Activated CD4-positive, alpha-beta T cell treated with anti-CD3 and anti-CD28 coated beads for 36 hours (primary cell): ENCODE measurements around the gene DOC2B. TPM values are rescaled to one million over a fixed set of nuclear protein-coding genes. Genes with fewer than 3 reads are reported as not detected.
A peak's percentile ranks its signal among the peaks of the same experiment; 100 is the strongest.
"Not testable (repeated sequence)": the region's sequence is repeated elsewhere in the genome, so short reads cannot be mapped to it uniquely, and the experiment has no call there.

Experiments
- ATAC-seq: fragments of 200-7000 bp; cut with Tn5 transposase; one replicate; pipeline ENCODE4 v1.10.0; 2021; ENCODE audit warnings: mild to moderate bottlenecking, moderate library complexity
- CTCF ChIA-PET: fragments of 350-600 bp; sonication (Branson Sonifier 250); formaldehyde crosslinking; loops from one replicate; lab custom pipeline; 2021; ENCODE audit warnings: antibody characterized with exemption; lab: Charles Lee
- POLR2A ChIA-PET: fragments of 350-600 bp; sonication (Branson Sonifier 250); formaldehyde crosslinking; loops from one replicate; lab custom pipeline; 2021; ENCODE audit warnings: antibody characterized with exemption, inconsistent platforms; lab: Charles Lee
- DNase-seq: peaks from one replicate; pipeline ENCODE4 v3.0.0-alpha.2; 2020
- H3K27ac Mint-ChIP-seq: one replicate; pipeline ENCODE4 v1.8.0; 2021; ENCODE audit warnings: mixed read lengths
- H3K27me3 Mint-ChIP-seq: one replicate; pipeline ENCODE4 v1.8.0; 2021; ENCODE audit warnings: mixed read lengths
- H3K36me3 Mint-ChIP-seq: one replicate; pipeline ENCODE4 v1.8.0; 2021; ENCODE audit warnings: low read depth, mixed read lengths
- H3K4me1 Mint-ChIP-seq: one replicate; pipeline ENCODE4 v1.8.0; 2021; ENCODE audit warnings: mixed read lengths
- H3K4me3 Mint-ChIP-seq: one replicate; pipeline ENCODE4 v1.8.0; 2021; ENCODE audit warnings: mild to moderate bottlenecking, moderate library complexity, mixed read lengths
- H3K9me3 Mint-ChIP-seq: one replicate; pipeline ENCODE4 v1.8.0; 2021; ENCODE audit warnings: low read depth, mixed read lengths
- intact Hi-C, 2 experiments: fragments of 100-400 bp; cut with DNase I in 1 of 2; cut with micrococcal nuclease in 1 of 2; formaldehyde crosslinking; loops; one replicate each; pipeline versions ENCODE4 v1.14.2 to v1.15.1; 2022 to 2024; cut with DNase I, micrococcal nuclease
- total RNA-seq, 2 experiments: library from RNA; stranded (reverse); gene quantifications; one replicate each; pipeline ENCODE4 v1.2.3, GENCODE V29; 2021

Gene DOC2B
- under 1 TPM; 0.04 to 0.27 TPM for total RNA-seq

DNA sequence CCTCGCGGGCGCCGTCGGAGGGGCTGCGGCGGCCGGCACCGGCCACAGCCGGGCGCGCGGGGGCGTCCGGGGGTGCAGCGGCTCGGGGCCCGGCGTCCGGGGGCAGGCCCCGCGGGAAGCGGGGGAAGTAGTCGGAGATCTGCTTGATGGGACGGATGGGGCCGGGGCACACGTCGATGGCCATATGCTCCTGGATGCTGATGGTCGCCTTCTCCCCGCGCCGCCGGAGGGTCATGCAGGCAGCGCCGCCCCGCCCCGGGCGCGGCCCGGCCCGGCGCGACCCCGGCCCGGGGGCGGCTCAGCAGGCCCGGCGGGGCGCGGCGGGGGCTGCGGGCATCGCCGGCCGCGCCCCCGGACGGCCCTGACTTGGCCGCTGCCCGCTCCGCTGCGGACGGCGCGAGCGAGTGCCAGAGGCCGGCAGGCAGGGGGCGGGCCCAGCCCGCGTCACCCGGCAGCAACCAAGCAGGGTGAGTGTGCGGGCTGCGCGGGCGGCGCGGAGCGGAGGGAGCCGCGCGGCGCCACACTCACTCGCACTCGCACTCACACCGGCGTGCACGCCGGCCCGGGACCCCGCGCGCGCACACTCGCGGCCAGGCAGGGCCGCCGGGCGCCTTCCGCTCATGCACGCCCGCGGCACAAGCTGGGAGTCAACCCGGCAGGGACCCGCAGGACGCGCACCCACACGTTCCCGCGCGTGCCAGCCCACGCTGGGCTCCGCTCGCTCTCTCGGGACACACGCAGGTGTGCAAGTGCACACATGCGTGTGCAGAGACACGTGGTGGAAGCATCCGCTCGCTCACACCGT is at the start of gene DOC2B:
DOC2B (minus strand) TSS at position 406 of the 805 bp plus-strand sequence; CDS start at position 235, 171 bp downstream.
- Mint-ChIP-seq H3K4me1 (peaks cover 4% of the 10 kb centered on the region), H3K27ac (no peak within 1 kb of the TSS), H3K9me3 (no peaks in the 10 kb centered on the region), H3K27me3 (peaks cover 31% of the 10 kb centered on the region), H3K4me3 (peak within 1 kb of the TSS; percentile 22), H3K36me3 (no peaks in the 10 kb centered on the region)
- ChIA-PET POLR2A (no interaction called here), CTCF (no interaction called here)
- intact Hi-C loops: no loop called here
- ATAC-seq: peak; percentile 58
- peak; percentile 45 for DNase-seq

DNA sequence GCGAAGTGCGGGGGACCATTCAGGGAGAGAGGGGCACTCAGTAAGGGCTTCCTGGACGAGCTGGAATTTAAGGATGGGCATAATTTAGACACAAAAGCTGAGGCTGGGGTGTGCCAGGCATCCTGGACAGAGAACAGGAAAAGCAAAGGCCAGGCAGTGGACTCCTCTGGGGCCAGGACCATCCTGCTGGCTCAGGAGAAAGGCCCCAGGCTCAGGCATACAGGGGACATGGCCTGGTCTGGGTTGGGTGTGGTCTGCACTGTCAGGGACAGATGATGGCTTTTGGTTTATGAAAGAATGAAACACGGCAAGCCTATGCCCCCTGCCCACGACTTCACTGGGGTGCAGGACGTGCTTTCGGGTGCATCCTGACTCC is 48.9 kb upstream of the DOC2B start:
- Mint-ChIP-seq H3K4me3 (no peak overlapping the region), H3K36me3 (no peaks in the 10 kb centered on the region), H3K27me3 (no peaks in the 10 kb centered on the region), H3K9me3 (no peaks in the 10 kb centered on the region), H3K4me1 (no peaks in the 10 kb centered on the region), H3K27ac (no peak overlapping the region)
- POLR2A ChIA-PET: no interaction called here
- ATAC-seq: no peak
- CTCF ChIA-PET: no interaction called here
- no peak for DNase-seq
- intact Hi-C loops: no loop called here

DNA sequence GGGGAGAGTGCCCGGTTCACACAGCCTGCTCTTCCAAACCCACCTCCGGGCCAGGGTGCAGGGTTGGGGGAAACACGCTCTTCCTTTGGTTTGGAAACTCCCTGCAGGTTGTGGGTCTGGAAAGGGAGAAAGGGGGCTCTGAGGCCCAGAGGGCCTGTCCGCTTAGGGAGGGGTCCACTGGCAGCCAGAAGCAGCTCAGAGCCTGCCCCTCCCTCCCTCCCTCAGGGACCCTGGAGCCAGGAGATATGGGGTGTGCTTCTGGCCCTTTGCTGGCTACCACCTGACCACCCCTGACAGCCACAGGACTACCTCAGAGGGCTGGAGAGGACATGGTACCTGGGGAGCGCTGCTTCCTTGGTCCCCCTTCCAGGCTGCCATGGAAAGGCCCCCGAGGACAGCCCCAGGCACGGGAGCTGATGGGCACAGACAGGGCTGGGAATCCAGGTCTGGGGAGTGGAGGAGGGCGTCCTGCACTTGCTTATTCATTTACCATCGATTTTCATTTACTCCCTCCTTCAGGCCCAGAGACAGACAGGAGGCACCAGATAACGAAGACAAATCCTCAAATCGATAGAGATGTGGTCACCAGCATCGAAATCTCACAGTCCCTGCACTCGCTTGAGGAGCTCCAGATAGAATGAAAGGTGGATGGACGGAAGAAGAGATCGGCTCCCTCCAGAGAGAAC is 48.4 kb upstream of the DOC2B start:
- ATAC-seq (no peak), DNase-seq (no peak)
- ChIA-PET CTCF (interaction anchor here (1.2 kb wide), 1 partner anchor 46 kb away, joined by 3 read pairs; no protein-coding TSS in a partner anchor), POLR2A (no interaction called here)
- H3K4me1 Mint-ChIP-seq: no peaks in the 10 kb centered on the region
- no peaks in the 10 kb centered on the region for H3K9me3 Mint-ChIP-seq
- no peaks in the 10 kb centered on the region for H3K36me3 Mint-ChIP-seq
- H3K27me3 Mint-ChIP-seq: no peaks in the 10 kb centered on the region
- intact Hi-C loops: no loop called here
- H3K4me3 Mint-ChIP-seq: no peak overlapping the region
- H3K27ac Mint-ChIP-seq: no peak overlapping the region

DNA sequence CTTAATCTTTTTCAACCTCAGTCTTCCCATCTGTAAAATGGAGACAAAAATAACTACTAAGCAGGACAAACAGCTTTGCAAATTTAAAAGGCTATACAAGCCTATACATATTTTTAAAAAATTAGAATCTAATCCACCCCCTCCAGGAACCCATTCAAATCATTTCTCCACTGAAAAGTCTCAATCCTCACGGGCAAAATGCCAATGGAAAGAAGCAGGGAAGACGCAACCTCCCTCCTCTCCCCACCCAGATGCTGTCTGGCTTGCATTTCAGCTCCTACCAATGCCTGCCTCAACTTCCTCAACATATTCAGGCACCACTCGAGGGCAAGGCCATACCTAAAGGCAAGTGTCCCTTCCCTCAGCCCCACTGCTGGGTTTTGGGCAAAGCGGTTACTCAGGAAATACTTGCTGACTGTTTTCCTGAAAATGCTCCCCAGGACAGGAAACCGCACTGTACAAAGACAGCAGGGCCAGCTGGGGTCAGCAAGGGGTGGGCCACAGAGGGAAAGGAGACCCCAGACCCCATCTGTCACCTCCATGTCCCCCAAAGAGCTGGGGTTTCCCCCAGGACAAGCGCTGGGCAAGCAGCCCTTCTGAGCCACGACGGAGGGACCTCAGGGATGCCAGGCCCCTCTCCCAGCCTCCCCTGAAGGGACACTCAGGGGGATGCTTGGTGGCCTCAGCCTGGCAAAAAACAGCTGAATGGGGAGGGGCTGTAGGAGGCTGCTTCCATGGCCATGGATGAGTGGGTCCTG is 47.7 kb upstream of the DOC2B start:
- no peak overlapping the region for H3K4me3 Mint-ChIP-seq
- H3K27me3 Mint-ChIP-seq: no peaks in the 10 kb centered on the region
- H3K36me3 Mint-ChIP-seq: no peaks in the 10 kb centered on the region
- intact Hi-C loops: no loop called here
- no peak overlapping the region for H3K27ac Mint-ChIP-seq
- POLR2A ChIA-PET: no interaction called here
- no peaks in the 10 kb centered on the region for H3K9me3 Mint-ChIP-seq
- CTCF ChIA-PET: interaction anchor here (1.2 kb wide), 1 partner anchor 45 kb away, joined by 3 read pairs; no protein-coding TSS in a partner anchor
- no peak for DNase-seq
- no peak for ATAC-seq
- H3K4me1 Mint-ChIP-seq: no peaks in the 10 kb centered on the region

DNA sequence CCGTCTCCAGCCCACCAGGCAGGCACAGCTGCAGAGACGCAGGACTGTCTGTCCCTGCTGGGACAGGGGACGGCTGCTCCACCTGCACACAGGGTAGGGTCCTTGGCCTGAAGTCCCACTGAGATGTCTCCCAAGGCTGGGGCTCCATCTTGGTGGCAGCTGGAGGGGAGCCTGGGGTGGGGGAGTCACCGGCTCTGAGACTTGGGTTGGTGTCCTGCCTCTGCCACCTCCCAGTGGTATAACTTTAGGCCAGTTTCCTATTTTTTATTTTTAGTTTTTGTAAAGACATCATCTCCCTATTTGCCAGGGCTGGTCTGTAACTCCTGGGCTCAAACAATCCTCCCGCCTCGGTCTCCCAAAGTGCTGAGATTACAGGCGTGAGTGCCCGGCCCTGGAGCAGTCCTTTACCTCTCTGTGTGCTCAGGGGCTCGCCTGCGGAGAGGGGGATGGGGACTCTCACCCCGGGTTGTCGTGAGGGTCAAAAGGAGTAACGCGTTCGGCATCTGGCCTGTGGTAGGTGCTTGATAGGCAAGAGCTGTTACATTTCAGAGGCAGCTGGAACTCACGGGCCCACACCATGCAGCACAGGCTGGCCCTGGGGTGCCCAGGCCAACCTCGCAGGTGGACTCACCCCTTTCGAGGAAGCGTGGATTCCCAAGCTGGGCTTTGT is 46.6 kb upstream of the DOC2B start:
- Mint-ChIP-seq H3K9me3 (no peaks in the 10 kb centered on the region), H3K4me1 (no peaks in the 10 kb centered on the region), H3K27me3 (no peaks in the 10 kb centered on the region), H3K4me3 (no peak overlapping the region), H3K27ac (no peak overlapping the region), H3K36me3 (no peaks in the 10 kb centered on the region)
- ChIA-PET CTCF (interaction anchor here (1.2 kb wide), 1 partner anchor 44 kb away, joined by 3 read pairs; no protein-coding TSS in a partner anchor), POLR2A (no interaction called here)
- intact Hi-C loops: no loop called here
- no peak for ATAC-seq
- DNase-seq: no peak

DNA sequence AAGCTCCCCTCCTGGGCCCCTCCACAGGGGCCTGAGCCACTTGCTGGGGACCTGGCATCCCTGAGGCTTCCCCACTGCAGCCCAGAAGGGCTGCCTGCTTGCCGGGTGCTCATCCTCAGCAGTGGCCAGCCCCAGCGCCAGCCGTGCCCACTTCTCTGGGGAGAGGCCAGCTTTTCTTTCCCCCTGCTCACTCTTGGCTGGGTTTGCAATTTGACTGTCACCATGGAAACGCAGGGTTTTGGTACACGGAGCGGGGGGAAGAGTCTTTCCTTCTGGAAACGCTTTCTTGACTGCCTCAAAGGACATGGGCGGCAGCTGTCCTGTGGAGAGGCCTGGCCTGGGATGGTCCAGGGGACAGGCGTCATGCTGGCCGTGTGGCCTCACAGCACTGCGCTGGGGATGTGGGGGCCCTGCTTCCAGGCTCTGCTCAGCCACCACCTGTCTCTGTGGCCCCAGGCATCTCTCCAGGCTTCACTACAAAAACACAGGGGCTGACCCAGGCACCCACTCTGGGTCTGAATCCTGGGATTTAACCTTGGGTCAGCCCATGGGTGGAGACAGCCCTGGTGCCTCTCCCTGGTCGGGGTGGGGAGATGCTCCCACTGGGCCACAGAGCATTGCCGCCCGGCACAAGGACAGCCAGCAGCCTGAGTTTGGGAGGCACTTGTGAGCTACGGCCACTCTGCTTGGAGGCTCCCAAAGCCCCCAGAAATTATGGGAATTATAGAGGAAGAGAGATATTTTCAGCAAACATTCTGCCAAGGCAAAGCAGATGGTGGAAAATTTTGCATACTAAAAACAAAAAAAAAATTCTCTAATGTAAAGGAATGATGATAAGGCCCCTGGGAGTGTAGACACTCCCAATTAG is 45.9 kb upstream of the DOC2B start:
- H3K9me3 Mint-ChIP-seq: no peaks in the 10 kb centered on the region
- ChIA-PET POLR2A (no interaction called here), CTCF (no interaction called here)
- intact Hi-C loops: no loop called here
- H3K4me3 Mint-ChIP-seq: no peak overlapping the region
- DNase-seq: no peak
- no peaks in the 10 kb centered on the region for H3K36me3 Mint-ChIP-seq
- no peaks in the 10 kb centered on the region for H3K4me1 Mint-ChIP-seq
- H3K27ac Mint-ChIP-seq: no peak overlapping the region
- no peaks in the 10 kb centered on the region for H3K27me3 Mint-ChIP-seq
- no peak for ATAC-seq

DNA sequence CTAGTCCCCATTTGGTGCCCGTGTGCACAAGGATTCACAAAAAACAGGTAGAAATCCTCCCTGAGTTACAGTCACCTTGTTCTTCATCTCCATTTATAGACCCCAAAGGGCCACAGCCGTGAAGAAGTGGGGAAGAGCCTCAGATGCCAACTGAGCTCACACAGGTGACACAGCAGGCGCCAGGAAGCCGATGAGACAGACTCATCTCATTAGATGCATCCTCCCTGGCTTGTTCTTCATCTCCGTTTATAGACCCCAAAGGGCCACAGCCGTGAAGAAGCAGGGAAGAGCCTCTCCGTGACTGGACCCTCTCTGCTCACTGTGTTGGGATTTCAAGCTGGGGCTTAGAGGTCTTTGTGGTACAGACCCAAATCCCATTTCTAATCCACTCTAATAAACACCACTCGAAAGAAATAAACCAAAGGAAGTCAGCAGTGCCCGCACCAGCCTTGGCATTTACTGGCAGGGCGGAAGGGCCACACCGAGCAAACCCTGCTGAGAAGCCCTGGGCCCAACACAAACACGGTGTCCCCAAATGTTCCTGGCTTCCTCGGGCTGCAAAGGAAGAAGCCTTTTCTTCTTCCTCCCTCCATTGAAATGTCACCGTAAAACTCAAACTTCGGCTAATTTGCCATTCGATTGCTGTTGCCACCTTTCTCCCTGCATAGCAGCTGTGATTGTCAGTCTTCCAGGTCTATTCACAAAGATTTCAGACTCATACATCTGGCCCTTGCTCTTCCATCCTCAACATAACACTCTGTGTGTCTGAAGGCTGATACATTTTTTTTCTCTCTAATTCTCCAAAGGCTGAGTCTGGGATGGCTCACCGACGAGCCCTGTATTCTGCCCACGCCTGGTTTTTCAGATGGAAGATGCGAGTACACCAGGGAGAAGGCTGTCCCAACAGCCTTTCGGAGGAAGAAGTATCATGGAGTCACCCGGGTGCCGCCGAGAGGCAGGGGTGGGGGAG is 44.9 kb upstream of the DOC2B start:
- Mint-ChIP-seq H3K27ac (no peak overlapping the region), H3K4me3 (no peak overlapping the region), H3K9me3 (no peaks in the 10 kb centered on the region), H3K27me3 (no peaks in the 10 kb centered on the region), H3K4me1 (no peaks in the 10 kb centered on the region), H3K36me3 (no peaks in the 10 kb centered on the region)
- CTCF ChIA-PET: no interaction called here
- intact Hi-C loops: no loop called here
- POLR2A ChIA-PET: no interaction called here
- DNase-seq (no peak), ATAC-seq (no peak)

DNA sequence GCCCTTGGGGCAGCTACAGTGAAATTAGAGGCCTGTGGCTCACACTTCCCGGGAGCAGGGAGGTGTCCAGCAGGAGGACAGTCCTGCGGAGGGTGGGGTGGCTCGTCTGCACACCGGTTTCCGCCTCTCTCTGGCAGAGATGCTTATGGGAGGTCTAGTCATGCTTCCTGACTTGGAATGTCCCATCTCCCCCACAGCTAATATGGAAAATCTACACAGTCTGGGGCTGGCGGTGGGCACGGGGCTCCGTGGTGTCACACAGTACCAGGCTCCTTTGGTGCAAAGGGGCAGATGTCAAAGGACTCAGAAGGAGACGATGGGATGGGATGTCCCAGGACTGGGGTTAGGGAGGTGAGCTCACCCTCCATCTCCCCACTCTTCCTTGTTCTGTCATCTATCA is 44.1 kb upstream of the DOC2B start:
- Mint-ChIP-seq H3K27me3 (no peaks in the 10 kb centered on the region), H3K4me1 (no peaks in the 10 kb centered on the region), H3K4me3 (no peak overlapping the region), H3K9me3 (no peaks in the 10 kb centered on the region), H3K27ac (no peak overlapping the region), H3K36me3 (no peaks in the 10 kb centered on the region)
- intact Hi-C loops: no loop called here
- ATAC-seq (no peak), DNase-seq (no peak)
- ChIA-PET POLR2A (no interaction called here), CTCF (no interaction called here)

DNA sequence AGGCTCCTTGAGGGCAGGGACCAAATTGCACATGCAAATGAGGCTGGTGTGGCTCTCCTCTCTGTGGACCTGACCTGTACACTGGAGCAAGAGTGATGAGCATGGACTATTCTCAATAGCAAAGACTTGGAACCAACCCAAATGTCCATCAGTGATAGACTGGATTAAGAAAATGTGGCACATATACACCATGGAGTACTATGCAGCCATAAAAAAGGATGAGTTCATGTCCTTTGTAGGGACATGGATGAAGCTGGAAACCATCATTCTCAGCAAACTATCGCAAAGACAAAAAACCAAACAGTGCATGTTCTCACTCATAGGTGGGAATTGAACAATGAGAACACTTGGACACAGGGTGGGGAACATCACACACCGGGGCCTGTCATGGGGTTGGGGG is 43.1 kb upstream of the DOC2B start:
- CTCF ChIA-PET, H3K4me3 Mint-ChIP-seq, H3K27me3 Mint-ChIP-seq: not testable (repeated sequence)

More for the DNA sequence above, 43.1 kb upstream of the DOC2B start:
- POLR2A ChIA-PET, ATAC-seq, H3K27ac Mint-ChIP-seq, H3K9me3 Mint-ChIP-seq, H3K4me1 Mint-ChIP-seq, DNase-seq, intact Hi-C loops, H3K36me3 Mint-ChIP-seq: not testable (repeated sequence)
